Hematopoietic multipotent progenitor cell treated with erythropoietin and hydrocortisone succinate and interleukin-3 and kit ligand, for 17 days (in vitro differentiated cells): ENCODE data around the gene CBX4.
A peak's percentile ranks its signal among the peaks of the same experiment; 100 is the strongest.

Experiments used
- DNase-seq: peaks from one replicate; pipeline ENCODE4 v3.0.0-alpha.2; 2015; ENCODE audit warnings: low spot score

The CBX4 gene

DNA sequence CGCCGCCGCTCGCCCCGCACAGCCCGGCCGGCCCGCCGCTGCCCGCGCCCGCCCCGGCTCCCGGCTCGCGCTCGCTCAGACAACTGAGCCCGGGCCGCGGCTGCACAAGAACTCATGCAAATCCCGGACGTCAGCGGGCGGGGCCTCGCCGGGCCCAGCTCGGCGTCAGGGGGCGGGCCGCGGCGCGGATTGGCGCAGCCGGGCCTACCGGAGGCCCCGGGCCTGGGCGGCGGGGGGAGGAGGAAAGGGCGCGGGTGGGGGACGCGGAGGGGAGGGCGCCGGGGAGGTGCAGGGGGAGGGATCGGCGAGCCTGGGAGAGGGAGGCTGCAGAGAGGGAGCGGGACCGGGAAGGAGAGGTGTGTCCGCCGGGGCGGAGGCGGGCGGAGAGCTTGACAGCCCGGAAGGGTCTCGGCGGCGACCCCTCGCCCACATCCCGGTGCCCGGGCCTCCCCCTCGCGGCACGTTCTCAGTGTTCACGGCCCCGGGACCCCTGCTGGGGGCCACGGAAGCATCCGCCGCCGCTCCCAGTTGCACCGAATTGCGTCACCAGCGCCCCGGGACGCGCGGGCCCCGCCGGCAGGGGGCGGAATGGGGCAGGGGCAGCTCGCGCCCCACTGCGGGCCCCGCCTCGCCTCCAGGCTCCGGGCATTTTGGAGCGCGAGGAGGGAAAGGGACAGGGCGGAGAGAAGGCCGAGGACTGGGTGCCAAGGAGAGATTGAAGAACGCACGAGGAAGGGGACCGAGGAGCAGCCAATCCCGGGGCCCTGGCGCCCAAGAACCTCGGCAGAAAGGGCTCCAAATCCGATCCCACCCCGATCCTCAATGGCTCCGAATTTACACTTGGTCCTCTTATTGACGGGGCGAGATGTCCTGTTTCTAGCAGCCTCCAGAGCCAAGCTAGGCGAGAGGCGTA, at the start of gene CBX4:
TSS of gene CBX4 (minus strand) at position 85 of the 913 bp plus-strand sequence. CDS start 189 bp downstream, outside the sequence.
- peak; percentile 89 for DNase-seq

DNA sequence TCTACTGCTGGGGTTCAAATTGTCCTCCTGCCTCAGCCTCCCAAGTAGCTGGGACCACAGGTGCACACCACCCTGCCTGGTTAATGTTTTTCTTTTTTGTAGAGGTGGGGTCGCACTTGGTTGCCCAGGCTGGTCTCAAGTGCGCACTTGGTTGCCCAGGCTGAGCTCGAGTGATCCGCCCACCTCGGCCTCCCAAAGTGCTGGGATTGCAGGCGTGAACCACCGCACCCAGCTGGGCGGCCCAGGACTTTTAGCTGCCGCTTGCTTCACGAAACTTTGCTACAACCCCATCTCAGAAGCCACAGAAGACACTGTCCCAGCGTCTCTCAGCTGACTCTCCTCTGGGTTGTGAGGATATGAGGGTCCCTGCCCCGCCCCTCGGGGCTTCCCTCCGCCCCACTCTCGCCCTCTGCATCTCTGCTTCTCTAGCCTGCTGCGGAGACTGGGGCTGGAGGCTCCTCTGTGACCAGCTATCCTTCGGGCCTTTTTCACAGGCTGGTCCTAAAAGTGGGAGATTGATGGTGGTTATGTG, 48.8 kb upstream of the CBX4 start:
- no peak for DNase-seq

DNA sequence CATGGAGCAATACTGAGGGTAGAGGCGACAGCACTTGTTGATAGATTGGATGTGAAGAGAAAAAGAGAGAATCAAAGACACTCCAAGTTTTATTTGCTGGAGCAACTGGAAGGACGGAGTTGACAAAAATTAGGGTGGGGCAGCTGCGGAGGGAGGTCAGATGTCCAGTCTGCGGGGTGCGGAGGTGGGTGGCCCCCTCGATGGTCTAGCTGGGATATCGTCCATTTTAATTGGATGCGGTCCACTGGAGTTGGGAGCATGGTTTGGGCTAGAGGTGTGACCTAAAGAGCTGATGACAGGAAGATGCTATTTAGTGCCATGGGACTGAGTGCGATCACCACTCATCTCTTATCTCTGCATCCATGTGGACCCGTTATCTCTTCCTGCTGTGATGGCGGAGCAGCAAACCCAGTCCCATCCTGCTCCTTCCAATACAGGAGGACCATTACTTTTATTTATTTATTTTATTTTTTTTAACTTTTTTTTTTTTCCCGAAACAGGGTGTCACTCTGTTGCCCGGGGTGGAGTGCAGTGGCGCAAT, 48.3 kb upstream of the CBX4 start:
- DNase-seq, result no peak

DNA sequence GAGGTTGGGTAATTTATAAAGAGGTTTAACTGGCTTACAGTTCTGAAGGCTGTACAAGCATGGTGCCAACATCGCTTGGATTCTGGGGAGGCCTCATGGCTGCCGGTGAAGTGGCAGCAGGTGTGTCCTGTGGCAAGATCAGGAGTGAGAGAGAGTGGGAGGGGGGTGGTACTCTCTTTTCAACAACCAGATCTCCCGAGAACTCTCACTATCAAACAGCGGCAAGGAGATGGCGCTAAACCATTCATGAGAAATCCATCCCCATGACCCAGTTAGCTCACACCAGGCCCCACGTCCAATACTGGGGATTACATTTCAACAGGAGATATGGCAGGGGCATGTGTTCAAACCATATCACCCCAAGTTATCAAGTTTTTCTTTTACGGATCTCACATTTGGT, 44.0 kb upstream of the CBX4 start:
- no peak for DNase-seq

DNA sequence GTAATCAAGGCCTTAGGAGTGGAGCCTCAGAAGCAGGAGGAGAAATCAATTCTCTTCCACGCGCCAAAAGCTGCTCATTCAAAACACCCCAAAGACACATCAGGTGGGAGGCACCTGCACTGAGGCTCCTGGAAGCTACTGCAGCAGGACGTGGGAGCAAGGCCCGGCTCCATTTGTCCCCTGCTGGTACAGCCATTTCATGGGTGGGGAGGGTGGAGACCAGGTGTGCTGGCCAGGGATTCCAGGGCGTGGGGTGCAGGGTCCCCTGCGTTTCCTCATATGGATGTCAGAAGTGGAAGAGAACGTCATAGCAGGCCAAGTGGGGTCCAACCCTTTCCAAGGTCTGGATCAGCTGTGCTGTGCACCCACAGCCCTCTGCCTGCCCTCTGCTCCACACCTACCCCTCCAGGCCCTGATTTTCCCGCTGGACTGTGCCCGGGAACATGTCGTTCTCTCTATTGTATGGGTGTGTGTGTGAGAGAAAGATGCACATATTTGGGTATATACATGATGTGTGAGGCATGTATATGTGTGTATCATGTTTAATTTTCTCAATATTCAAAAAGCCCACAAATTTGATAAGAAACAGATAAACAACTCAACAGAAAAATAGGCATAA, 39.2 kb upstream of the CBX4 start:
- no peak for DNase-seq

DNA sequence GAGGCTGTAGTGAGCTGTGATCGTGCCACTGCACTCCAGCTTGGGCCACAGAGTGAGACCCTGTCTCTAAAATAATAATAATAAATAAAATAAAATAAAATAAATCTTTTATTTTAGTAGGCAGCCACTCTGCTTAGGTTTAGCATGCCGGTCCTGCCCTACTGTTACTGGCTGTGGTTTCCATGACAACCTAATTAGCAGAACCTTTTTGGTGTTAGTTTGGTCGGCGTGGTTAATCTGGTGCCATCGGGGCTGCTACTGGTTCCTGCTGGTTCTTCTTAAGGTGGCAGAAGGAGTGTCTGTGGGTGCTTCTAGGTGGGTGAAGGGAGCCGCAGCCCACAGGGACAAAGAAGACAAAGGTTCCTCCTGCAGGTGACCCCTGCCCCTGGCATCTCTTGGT, 37.8 kb upstream of the CBX4 start:
- no peak for DNase-seq

DNA sequence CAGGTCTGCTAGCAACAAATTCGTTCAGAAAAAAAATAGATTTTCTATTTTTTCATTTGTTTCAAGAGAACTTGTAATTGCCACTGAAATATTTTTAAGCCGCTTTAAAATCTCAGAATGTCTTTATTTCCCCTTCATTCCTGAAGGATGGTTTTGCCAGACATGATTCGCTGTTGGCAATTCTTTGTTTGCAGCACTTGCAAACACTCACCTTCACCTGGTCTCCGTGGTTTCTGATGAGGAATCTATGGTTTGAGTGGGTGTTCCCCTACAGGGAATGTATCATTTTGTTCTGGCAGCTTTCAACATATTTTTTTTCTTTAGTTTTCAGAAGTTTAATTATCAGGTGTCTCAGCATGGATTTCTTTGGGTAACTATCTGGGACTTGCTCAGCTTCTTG, 36.3 kb upstream of the CBX4 start:
- DNase-seq, result no peak

DNA sequence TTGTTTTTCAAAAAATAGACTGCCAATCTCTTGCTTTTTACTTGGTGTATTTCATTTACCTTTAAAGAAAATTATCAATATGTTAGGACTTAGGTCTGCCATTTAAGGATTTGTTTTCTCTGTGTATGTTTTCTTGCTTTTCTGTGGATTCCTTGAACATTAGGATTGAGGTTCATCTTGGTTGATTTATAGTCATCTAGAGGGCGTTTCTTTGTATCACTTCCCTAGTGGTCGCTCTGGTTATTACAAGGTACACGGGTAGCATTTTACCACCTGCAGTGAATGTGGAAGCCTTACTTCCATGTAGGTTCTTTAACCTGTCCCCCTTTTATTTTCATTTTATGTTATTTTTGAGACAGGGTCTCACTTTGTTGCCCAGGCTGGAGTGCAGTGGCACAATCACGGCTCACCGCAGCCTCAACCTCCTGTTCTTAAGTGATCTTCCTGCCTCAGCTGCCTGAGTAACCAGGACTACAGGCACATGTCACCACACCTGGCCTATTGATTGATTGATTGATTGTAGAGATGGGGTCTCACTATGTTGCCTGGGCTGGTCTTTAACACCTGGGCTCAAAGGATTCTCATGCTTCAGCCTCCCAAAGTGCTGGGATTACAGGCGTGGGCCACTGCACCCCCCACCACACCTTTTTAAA, 35.2 kb upstream of the CBX4 start:
- DNase-seq, result peak; percentile 41

DNA sequence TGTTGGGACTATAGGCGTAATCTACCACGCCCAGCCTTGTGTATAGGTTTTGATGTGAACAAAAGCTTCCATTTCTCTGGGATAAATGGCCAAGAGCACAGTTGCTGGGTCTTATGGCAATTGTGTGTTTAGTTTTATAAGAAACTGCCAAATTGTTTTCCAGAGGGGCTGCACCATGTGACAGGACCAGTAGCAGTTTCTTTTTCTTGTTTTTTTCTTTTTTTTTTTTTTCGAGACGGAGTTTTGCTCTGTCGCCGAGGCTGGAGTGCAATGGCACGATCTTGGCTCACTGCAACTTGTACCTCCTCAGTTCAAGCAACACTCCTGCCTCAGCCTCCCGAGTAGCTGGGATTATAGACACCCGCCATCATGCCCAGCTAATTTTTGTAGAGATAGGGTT, 34.3 kb upstream of the CBX4 start:
- DNase-seq, result no peak

DNA sequence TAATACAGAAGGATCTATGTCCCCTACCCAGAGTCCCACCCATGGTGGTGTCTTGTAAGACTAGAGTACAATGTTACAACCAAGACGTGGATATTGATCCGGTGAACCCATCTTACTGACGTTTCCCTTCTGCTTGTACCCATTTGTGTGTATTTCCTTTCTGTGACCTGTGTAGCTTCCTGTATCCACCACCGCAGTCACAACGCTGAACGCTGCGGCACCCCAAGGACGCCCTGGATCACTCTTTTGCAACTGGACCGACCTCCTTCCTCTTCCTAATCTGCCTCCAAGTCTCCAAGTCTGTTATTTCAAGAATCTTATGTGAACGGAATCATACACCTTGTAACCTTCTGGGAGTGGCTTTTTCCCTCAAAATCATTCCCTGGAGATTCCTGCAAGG, 33.5 kb upstream of the CBX4 start:
- no peak for DNase-seq

DNA sequence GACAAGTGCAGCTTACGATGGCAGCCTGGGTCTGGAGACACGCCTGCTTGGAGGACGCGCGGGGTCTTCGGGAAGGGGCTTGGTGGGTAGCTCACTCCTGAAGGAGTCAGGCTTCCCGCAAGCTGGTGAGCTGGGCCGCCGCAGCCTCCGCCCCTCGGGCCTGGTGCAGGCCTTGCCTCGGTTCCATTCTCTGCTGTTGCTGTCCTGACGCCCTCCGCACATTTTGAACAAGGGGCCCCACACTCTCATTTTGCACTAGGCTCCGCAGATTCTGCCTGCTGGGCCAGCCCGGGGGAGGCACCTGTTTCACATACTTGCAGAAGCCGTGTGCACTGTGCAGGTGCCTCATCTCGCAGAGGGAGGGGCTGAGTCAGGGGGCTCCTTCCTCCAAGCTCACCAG, 31.9 kb upstream of the CBX4 start:
- no peak for DNase-seq

DNA sequence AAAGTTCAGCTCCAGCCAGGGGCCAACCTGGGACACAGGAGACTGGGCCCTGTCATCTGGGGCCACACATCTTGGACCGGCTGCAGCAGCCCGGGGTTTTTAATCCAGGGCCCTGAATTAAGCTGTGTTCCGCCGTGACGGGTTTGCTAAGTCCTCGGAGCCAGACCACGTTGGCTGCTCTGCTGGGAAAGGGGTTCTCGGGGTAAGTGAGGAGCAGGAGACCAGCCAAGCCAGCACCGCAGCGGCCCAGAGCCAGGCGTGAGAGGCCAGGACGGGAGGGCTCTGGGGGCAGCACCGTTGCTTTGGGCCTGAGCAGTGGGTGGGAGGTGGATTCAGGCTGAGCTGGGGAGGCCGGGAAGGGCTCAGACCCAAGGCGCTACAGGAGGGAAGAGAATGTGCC, 31.3 kb upstream of the CBX4 start:
- no peak for DNase-seq

DNA sequence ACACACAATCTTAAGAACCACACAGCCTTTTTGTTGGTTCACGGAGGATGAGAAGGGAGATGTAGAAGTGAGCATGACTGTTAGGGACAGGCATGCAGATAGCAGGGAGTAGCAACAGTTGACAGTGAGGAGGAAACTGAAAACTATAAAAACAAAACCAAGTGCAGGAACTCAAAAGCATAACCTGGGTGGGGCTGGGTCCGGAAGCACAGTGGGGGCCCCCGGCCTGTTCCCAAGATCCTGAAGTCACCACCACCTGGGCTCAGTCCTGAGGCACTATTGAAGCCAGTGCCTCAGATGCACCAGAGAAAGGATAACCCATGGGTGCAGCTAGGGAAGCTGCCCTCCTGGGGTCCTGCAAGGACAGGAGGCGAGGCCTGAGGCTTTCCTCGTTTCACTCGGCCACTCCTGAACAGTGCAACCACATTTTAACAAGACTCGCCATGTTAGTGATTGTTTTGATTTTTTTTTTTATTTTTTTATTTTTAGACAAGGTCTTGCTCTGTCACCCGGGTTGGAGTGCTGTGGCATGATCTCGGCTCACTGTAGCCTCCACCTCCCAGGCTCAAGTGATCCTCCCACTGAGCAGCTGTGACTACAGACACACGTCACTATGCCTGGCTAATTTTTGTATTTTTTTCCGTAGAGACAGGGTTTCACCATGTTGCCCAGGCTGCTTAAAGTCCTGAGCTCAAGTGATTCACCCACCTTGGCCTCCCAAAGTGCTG, 27.7 kb upstream of the CBX4 start:
- DNase-seq, result no peak

DNA sequence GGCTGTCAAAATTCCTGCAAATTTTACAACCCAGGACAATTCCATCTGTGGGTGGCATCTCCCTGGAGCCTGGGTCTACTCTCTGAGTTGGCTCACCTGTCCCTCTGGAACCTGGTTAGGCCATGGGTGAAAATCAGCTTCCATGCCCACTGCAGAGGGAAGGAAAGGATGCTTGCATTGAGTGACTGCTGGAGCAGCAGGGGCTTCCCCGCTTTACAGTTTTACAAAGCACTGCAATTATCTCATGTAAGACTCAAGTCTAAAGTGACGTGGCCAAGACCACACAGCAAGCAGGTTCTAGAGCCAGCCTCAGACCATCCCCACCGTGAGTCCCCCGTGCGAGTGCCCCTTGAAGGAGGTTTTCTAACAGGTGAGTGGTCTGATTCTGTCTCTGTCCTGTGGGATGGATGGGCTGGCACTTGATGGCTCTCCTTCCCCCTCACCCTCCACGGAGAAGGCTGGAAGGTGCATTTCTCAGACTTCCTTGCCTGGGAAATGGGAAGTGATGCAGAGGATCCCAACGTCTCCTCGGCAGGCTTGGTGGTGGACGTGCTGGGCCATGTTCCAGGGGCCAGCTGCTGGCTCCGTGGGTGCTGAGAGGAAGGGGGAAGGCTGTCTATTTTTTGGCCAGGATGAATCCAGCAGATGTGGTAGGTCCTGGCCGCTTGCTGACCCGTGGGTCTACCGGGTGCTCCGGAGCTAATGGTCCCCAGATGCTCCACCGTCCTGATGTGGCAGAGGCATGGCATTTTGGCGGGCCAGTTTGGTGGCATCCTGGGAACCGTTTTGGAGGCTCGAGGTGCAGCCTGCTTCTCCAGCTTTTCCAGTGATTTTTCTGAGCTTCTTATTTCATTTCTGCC, 26.3 kb upstream of the CBX4 start:
- no peak for DNase-seq

DNA sequence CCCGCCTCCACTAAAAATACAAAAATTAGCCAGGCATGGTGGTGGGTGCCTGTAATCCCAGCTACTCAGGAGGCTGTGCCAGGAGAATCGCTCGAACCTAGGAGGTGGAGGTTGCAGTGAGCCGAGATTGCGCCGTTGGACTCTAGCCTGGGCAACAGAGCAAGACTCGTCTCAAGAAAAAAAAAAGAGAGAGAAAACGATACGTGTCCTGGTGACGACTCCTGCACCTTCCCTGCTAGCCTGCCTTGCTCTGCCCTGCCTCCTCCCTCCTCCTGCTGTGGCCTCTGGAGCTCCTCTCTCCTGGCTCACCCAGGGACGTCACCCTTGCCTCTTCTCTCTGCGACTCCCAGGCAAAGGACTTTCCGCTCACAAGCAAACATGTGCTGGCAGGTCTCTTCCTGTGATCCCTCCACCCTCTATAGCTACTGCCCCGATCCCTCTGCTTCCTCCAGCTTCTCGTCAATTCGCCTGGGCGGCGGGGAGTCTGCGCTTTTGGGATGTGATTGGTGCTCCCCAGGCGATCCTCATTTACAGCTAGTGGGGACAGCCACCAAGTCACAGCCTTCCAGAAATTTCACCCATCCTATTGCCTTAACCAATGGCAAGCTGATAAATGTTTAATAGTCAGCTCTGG, 25.5 kb upstream of the CBX4 start:
- DNase-seq, result no peak

DNA sequence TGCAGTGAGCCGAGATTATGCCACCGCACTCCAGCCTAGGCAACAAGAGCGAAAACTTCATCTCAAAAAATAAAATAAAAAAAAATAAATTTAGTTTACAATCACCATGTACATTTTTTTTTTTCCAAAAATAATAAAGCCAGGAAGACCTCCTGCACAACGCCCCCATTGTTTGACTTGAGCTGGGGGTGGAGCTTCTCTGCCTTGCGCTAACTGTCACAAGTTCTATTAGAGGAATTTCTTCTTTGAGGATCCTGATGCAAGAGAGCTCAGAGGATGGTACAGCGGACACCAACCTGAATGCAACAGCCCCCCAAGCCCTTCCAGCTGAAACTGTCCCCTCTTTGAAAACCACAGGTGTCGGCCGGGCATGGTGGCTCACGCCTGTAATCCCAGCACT, 24.9 kb upstream of the CBX4 start:
- DNase-seq, result no peak

DNA sequence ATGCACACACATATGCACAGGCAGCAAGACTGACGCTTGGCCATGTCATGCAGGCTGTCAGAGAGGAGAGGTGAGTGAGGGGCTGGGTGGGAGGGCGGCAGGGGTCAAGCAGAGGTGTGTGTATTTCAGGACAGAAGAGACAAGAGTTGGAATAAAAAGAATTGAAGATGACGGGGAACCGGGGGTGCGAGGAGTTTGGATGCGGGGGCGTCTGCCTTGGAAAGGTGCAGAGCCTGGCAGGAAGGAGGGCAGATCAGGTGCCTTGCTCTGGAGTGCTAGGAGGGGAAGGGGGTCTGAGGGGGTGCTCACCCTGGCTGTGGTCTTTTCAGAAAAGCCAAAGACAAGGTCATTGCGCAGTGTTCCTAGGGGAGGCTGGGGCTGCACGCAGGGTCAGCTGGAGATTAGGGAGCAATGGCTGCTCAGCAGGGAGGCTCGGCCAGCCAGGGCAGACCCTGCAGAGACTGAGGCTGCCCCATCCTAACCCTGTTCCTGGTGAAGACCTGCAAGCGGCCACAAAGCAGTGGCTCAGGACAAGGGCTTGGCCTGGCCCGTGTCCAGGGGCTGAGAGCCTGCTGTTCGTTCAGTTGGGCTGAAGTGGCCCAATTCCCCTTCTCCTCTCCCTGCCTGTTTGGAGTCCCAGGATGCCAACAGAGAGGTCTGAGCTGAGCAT, 23.7 kb upstream of the CBX4 start:
- DNase-seq, result no peak

DNA sequence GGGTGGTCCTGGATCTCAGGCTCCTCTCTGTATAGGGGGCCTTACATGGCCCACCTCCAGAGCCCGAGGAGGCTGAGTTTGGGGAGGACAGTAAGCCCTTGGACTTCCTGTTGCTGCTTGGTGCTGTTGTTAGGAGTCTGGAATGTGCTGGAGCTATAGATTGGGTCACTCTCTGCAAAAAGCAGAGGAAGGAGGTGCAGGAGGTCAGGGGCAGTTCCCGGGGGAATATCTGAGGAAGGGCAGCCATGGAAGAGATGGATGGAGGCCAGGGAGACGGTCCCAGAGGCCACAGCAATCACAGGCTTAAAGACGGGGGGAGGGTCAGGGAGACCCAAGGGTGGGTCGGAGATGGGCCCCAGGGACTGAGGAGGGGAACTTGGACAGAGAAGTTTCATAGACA, 23.0 kb upstream of the CBX4 start:
- DNase-seq, result no peak

DNA sequence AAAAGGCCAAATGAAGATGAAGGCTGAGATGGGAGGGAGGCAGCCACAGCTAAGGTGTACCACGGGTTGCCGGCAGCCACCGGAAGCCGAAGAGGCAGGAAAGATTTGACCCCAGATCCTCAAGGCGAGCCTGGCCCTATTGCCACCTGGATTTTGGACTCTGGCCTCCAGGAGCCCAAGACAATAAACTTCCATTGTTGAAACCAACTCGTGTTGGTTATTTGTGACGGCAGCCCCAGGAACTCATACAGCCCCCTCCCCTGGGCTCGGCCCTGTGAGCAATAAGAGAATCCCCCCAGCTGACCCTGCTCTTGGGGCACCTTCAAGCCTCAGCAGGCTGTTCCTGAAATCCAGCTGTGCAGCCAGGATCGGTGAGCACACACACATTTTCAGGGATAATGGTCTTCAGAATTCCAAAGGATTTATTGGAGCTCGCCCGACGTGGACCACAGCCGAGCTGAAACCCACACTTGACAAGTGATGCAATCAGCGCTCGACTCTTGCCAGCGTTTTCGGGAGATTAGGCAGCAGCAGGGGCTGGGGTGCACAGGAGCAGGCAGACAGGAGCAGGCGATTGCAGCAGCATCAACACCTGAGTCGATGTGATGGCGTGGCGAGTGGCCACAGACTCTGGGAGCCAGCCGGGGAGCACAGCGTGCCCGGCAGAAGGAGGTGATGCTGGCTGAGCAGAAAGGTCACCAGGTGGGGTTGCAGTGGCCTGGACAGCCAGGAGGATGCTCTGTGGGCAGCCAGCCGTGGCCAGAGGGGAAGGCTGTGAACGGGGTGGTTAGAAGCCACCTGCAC, 22.4 kb upstream of the CBX4 start:
- no peak for DNase-seq
